IPS-11a (cell line): ENCODE data around the gene RPS6KA3.
A peak's percentile ranks its signal among the peaks of the same experiment; 100 is the strongest.

Experiments used
- H3K4me3 ChIP-seq: one replicate; pipeline ENCODE4 v1.5.1; 2013; ENCODE audit warnings: low read depth, low read length, control low read depth

The RPS6KA3 gene

DNA sequence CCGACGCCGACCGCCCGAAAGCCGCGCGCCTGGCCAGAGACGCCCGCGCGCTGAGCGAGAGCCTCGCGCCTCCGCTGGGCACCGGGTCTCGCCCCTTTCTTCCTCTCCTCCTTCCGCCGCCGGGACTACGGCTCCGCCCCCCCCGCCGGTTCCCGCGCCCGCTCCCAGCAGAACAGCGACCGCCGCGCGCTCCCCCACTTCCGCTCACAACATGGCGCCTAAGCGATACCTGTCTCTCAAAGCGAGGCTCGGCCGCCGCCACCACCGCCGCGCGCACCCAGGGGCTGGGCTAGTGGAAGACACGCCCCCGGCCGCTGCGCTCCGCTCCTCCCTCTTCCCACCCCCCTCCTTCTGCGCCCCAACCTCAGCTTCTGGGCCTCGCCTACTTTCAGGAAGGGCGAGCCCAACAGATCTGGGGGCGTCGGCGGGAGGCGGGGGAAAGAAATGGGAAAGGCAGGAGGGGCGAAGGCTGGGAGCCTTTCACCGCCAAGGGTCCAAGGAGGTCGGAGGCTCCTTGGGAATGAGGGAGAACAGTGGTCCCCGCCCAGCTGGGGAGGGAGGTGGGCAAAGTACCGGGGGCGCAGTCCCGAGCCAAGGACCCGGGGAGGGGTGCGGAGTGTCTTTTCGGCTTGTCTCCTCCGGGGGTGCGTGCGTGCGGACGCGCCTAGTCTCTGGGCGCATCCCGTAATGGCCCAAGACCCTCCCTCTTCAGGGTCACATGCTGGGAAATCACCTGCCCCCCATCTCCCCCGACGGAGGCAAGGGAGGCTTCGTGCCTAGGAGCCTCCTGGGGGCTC lies at the start of gene RPS6KA3:
Gene RPS6KA3 (minus strand): TSS at position 100 of the 797 bp plus-strand sequence. CDS start 277 bp downstream, outside the sequence.
- peak within 1 kb of the TSS; percentile 58 for H3K4me3 ChIP-seq

DNA sequence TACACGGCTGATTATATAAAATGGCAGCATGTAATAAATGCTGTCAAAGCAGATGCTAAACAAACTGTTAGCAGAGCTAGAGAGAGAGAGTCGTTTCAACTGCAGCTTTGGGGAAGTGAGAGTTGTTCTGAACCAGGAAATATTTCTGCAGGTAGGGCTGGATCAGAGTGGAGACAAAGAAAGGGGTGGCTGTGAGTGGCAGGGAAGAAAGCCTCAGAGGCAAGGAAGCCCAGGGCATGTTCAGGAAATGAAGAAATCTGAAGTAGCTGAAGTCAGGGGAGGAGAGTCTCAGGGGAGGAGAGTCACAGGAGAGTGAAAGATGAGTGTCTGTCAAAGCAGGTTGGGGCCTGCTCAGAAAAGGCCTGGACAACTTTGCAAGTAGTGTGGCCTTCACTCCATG lies 48.4 kb upstream of the RPS6KA3 start:
- no peak overlapping the region for H3K4me3 ChIP-seq

- no peak overlapping the region for H3K4me3 ChIP-seq
These were observed 47.2 kb upstream of the RPS6KA3 start for GRCh38 chrX:20313899-20314298.

DNA sequence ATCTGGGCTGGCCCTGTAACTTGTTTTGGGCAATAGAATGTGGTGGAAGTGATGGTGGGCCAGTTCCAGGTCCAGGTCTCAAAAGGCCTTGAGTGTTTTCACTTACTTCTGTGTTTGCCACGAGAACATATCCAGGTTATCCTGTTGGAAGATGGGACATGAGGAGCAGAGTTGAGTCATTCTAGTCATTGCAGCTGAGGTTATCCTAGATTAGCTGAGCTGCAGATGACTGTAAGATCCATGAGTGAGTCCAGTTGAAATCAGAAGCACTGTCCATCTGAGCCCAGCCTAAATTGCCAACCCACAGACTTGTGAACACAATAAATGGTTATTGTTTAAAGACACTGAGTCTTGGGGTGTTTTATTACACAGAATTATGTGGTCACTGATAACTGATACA lies 45.3 kb upstream of the RPS6KA3 start:
- H3K4me3 ChIP-seq: no peak overlapping the region

GRCh38 chrX:20311505-20311904 lies 44.8 kb upstream of the RPS6KA3 start:
- no peak overlapping the region for H3K4me3 ChIP-seq

DNA sequence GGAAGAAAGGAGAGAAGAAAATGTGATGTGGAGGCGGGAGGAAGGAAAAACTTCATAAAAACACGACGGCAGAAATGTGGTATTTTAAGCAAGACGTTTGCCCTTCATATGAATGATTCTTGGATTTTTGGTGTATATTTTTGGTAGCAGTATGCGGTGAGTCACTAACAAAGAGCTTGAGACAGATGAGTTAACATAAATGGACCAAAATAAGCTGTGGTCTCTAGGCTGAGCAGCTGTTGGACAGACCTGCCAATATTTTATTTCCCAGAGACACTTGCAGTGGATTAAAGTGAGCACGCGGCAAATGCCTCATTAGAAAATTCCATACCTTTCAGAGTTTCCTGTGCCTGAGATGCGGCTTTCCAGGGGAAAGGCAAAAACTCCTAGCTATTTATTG lies 43.1 kb upstream of the RPS6KA3 start:
- no peak overlapping the region for H3K4me3 ChIP-seq

DNA sequence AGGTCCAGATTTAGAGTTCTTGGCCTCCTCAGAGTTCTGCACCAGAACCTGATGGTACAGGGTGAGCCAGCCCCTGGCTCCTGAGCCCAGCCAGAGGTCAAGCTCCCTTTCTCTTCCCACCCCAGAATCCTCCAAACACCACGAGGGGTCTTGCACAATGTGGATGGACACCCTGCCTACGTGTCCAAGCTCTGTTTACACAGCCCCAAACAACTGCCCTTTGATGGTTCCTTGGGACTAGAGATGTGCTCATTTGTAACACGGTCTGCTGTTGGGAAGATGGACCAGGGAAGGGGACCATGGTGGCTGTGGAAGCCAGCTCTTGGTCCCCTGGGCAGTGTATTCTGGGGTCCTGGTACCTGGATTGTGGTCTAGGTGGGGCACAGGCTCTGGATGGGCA lies 40.0 kb upstream of the RPS6KA3 start:
- H3K4me3 ChIP-seq: no peak overlapping the region

GRCh38 chrX:20300822-20301221 lies 34.1 kb upstream of the RPS6KA3 start:
- H3K4me3 ChIP-seq: no peak overlapping the region

- no peak overlapping the region for H3K4me3 ChIP-seq
These were observed 28.2 kb upstream of the RPS6KA3 start for GRCh38 chrX:20294957-20295356.

DNA sequence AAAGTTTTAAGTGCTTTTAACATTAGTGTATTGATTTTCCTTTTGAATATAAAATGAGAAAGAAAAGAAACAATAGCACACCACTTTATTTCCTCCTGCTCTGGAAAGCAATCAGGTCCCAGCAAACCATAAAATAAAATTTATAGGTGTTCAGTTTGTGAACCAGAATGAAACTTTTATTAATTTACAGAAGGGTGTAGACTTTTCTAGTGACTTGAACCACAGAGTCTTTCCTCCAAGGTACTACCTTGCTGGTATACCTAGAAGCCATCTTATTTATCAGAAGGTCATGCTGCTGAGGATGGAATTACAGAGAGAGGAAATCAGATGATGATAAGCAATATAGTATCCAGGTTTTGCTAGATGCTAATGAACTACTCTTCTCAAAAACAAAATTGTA lies 27.6 kb upstream of the RPS6KA3 start:
- no peak overlapping the region for H3K4me3 ChIP-seq

- H3K4me3 ChIP-seq: no peak overlapping the region
These were observed 18.8 kb upstream of the RPS6KA3 start for GRCh38 chrX:20285511-20285910.

DNA sequence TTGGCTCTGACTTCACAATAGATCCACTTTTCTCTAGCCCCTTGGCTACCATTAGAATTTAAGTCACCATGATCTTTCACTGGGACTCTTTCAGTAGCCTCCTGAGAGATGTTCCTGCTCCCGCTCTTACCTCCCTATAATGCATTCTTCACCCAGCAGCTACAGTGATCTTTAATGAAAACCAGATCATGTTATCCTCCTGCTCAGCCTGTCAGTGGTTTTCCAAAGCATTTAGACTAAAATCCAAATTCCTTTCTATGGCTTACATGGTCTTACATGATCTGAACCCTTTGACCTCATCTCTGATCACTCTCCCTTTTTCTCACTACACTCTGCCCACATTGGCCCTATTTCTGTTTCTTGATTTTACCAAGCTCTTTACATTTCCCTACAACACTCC lies 18.3 kb upstream of the RPS6KA3 start:
- H3K4me3 ChIP-seq: no peak overlapping the region

DNA sequence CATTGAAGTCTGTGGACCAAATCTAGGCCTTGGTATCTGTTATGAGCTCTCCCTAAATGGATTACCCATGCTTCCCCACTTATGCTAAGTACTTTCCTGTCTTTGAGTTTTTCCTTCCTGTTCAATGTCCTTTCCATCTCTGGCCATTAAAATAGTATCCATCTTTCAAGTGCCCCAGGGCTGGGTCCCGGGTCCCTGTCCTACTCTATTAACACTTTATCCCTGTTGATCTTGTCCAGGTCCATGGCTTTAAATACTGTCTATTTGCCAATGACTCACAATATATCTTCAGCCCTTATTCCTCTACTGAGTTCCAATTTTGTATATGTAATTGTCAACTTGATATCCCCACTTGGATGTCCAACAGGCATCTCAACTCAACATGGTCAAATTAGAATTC lies 17.7 kb upstream of the RPS6KA3 start:
- H3K4me3 ChIP-seq: no peak overlapping the region

DNA sequence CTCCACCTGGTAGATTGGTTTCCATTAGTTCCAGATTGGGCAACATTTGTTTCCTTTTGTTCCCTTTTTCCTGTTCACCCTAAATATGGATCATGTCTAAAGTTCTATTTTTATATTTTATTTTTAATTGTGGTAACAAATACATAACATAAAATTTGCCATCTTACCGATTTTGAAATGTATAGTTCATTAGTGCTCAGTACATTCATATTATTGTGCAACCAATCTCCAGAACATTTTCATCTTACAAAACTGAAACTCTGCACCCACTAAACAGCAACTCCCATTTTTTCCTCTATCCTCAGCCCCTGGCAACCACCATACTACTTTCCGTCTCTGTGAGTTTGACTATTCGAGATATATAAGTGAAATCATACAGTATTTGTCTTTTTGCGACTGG lies 14.2 kb upstream of the RPS6KA3 start:
- H3K4me3 ChIP-seq: no peak overlapping the region

- no peak overlapping the region for H3K4me3 ChIP-seq
These were observed 7.4 kb upstream of the RPS6KA3 start for GRCh38 chrX:20274121-20274520.

- no peak overlapping the region for H3K4me3 ChIP-seq
These were observed 5.0 kb upstream of the RPS6KA3 start for GRCh38 chrX:20271730-20272129.

DNA sequence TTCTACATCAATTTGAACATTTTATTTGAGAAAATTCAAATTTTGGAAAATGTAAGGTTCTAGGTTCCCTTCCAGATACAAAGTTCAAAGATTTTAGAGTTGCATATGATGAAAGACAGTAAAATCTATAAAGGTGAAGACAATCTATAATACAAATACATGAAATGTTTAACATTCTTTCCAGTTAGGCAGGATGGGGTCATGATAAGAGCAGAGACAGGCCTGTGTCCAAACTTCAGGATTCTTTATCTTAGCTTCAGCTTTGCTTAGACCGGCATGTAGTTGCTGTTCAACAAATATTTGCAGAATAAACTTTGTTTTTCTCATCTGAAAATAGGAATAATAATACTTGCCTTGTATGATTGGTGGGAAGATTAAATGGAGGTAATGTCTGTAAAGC lies 4.5 kb upstream of the RPS6KA3 start:
- H3K4me3 ChIP-seq: no peak overlapping the region

DNA sequence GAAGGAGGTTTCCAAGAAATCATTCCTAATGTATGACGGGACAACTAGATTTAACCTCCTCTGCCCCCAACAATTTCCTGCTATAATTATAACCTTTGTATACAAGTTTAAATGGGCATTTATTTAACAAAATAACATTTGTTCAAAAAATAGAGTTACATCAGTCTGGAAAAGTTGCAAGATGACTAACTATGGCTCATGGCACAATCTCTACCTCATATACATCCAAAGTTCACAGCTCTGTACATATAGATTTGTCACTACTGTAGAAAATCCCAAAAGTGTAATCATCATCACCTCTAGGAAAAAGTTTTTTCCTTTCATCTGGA lies 3.8 kb upstream of the RPS6KA3 start:
- no peak overlapping the region for H3K4me3 ChIP-seq

GRCh38 chrX:20269848-20270561 lies 3.3 kb upstream of the RPS6KA3 start:
- no peak overlapping the region for H3K4me3 ChIP-seq

DNA sequence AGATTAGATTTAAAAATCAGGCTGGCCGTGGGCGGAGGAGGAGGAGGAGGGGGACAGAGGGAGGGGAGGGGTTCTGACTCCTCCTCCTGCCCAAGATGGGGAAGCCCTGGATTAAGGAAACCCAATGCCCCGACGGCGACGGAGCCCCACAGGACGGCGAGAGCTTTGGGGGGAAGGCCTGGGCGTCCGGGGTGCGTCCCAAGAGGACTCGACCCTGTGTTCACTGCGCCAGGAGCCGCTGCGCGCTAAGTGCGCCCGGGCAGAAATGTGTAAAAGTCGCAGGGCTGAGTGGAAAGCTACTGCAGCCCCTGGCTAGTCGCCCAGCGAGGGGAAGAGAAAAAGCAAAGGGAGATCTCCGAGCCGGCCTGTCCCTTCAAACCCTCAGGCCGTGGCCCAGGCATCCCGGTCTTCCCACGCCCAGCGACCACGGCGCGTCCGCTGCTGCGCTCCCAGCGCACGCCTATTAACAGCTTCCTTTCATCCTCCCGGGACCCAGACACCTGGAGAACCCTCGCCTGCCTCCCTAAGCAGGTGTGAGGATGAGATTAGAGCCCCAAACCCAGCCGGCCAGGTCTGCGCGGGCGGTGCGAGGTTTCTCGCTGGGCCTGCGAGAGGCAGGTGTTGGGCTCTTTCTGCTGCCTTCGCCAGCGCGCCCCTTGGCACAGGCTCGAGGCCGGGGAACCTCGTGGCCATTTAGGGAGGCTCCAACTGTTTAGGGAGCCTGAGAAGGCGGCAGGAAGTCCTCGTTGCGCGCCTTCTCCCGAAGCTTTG lies 1.4 kb upstream of the RPS6KA3 start:
- H3K4me3 ChIP-seq: peak overlapping the region; percentile 37

DNA sequence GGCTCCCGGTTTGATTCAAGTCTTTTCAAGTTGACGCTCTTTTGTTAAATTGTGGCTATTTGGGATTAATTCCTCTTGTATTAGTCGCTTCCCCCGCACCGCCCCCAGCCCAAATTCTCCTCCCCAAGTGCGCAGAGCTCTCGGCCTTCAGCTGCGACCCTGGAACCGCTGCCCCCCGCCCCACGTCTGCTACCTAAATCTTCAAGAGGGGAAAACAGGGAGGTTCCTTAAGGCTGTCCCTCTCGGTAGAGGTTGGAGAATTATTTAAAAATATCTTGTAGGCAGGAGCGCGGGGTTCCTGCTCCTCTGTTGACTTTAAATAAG lies 860 bp upstream of the RPS6KA3 start:
- H3K4me3 ChIP-seq: peak overlapping the region; percentile 48
